Motor neuron (in vitro differentiated cells): Measurements from ENCODE around the gene VPS36. TPM values are rescaled to one million over a fixed set of nuclear protein-coding genes. Genes with fewer than 3 reads are reported as not detected.
A peak's percentile ranks its signal among the peaks of the same experiment; 100 is the strongest.
"Not testable (repeated sequence)": the region's sequence is repeated elsewhere in the genome, so short reads cannot be mapped to it uniquely, and the experiment has no call there.

Experiments
- ATAC-seq, 8 experiments: fragments of 200-7000 bp; cut with Tn5 transposase; replicated peaks in 6 of 8; 2 replicates each; pipeline ENCODE4 v1.8.0; 2021; ENCODE audit warnings: mild to moderate bottlenecking in 8 of 8, moderate library complexity in 8 of 8
- H3K27ac ChIP-seq, 2 donors: fragments of 250-450 bp; sonication (Bioruptor Pico); 2 replicates each; pipeline ENCODE4 v1.9.0; 2021; ENCODE audit warnings: antibody characterized with exemption in 2 of 2, mild to moderate bottlenecking in 2 of 2, moderate library complexity in 1 of 2
- H3K4me1 ChIP-seq, 2 donors: fragments of 250-450 bp; sonication (Bioruptor Pico); replicated peaks in 1 of 2; 2 replicates each; pipeline ENCODE4 v1.6.1; 2021; ENCODE audit warnings: antibody characterized with exemption in 2 of 2, mild to moderate bottlenecking in 2 of 2, moderate library complexity in 1 of 2
- H3K4me3 ChIP-seq, 5 donors: fragments of 250-450 bp; sonication (Bioruptor Pico); 2 replicates each; pipeline ENCODE4 v1.9.0; 2021; ENCODE audit warnings: antibody characterized with exemption in 5 of 5, mild to moderate bottlenecking in 5 of 5, moderate library complexity in 4 of 5
- WGBS, 10 experiments: fragments of 450-650 bp; shearing (Covaris generic); methylation state at CpG; one replicate each; pipeline ENCODE4 v1.0.0; 2022; 5-methylcytosine and 5-hydroxymethylcytosine counted together
- in situ Hi-C, 9 experiments: fragments of 400-800 bp; cut with MboI; loops; one replicate each; pipeline ENCODE4 v1.15.0; 2021; ENCODE audit warnings: low sequenced_read_pairs in 9 of 9, low pct_unique_long_range_greater_than_20kb in 2 of 9; ENCODE audit not compliant: unreplicated experiment in 9 of 9
- total RNA-seq, 8 experiments: library from RNA; unstranded; fragments of 300-600 nt; gene quantifications; 2 replicates each; pipeline versions ENCODE4 v1.2.3 to v1.2.4, GENCODE V29; 2022

Gene VPS36
- total RNA-seq, result 10 to 100 TPM; 22.3 to 61.9 (median 31.3) TPM

- ATAC-seq, result peak; percentile 66 to 87 (median 85)
- H3K4me3 ChIP-seq, result peak within 1 kb of the TSS; percentile 53 to 82 (median 60)
- in situ Hi-C loops, result no loop called here
- peaks cover 9% of the 10 kb centered on the region in 2 donors for H3K4me1 ChIP-seq
- peak within 1 kb of the TSS; percentile 82 to 90 for H3K27ac ChIP-seq
- WGBS, 10 experiments, result 0 to 10% (median 0%) methylated on average over 1 to 19 of the region's 105 CpGs; no CpG with 5 or more reads in 3 of the 10 experiments
Measured at GRCh38 chr13:52450012-52450792, at the start of gene VPS36. Gene VPS36, minus strand, starts transcription at chr13:52450634. Its CDS starts 40 bp downstream, at chr13:52450594.

GRCh38 chr13:52497979-52498378 lies 47.5 kb upstream of the VPS36 start:
- H3K27ac ChIP-seq, in situ Hi-C loops, H3K4me3 ChIP-seq, ATAC-seq, H3K4me1 ChIP-seq: not testable (repeated sequence)
- WGBS, 10 experiments, result no CpG with 5 or more reads among the region's 3 CpGs

- H3K4me1 ChIP-seq, H3K4me3 ChIP-seq, in situ Hi-C loops, H3K27ac ChIP-seq: not testable (repeated sequence)
- peak in 2 of 8 experiments; percentile 50 to 80 for ATAC-seq
- no CpG with 5 or more reads among the region's 5 CpGs for WGBS, 10 experiments
Measured at GRCh38 chr13:52494241-52494640, 43.8 kb upstream of the VPS36 start.

- H3K4me1 ChIP-seq, H3K4me3 ChIP-seq, H3K27ac ChIP-seq, in situ Hi-C loops: not testable (repeated sequence)
- WGBS, 10 experiments, result no CpG with 5 or more reads among the region's 5 CpGs
- ATAC-seq, result peak in 2 of 8 experiments; percentile 59 to 65
Measured at GRCh38 chr13:52491015-52491414, 40.6 kb upstream of the VPS36 start.

- H3K4me3 ChIP-seq, ATAC-seq, in situ Hi-C loops, H3K27ac ChIP-seq, H3K4me1 ChIP-seq: not testable (repeated sequence)
- no CpG with 5 or more reads among the region's 22 CpGs for WGBS, 10 experiments
Measured at GRCh38 chr13:52488763-52489162, 38.3 kb upstream of the VPS36 start.

GRCh38 chr13:52487078-52487477 lies 36.6 kb upstream of the VPS36 start:
- H3K4me3 ChIP-seq, ATAC-seq, H3K27ac ChIP-seq, H3K4me1 ChIP-seq, in situ Hi-C loops: not testable (repeated sequence)
- 20 to 71% (median 60%) methylated on average over 1 of the region's 2 CpGs; no CpG with 5 or more reads in 5 of the 10 experiments for WGBS, 10 experiments

- H3K4me1 ChIP-seq, in situ Hi-C loops, H3K27ac ChIP-seq, H3K4me3 ChIP-seq: not testable (repeated sequence)
- 80 to 100% (median 84%) methylated on average over 1 to 4 of the region's 7 CpGs; no CpG with 5 or more reads in 5 of the 10 experiments for WGBS, 10 experiments
- ATAC-seq, result peak in 2 of 8 experiments; percentile 32 to 74
Measured at GRCh38 chr13:52480677-52481428, 30.4 kb upstream of the VPS36 start.

GRCh38 chr13:52468487-52468886 lies 18.1 kb upstream of the VPS36 start:
- H3K27ac ChIP-seq, in situ Hi-C loops, H3K4me3 ChIP-seq, ATAC-seq, H3K4me1 ChIP-seq: not testable (repeated sequence)
- 60 to 100% (median 100%) methylated on average over 1 to 2 of the region's 2 CpGs for WGBS, 10 experiments

GRCh38 chr13:52463526-52463925 lies 13.1 kb upstream of the VPS36 start:
- no peak for ATAC-seq
- no peak overlapping the region for H3K4me3 ChIP-seq
- in situ Hi-C loops, result no loop called here
- 67 to 97% (median 88%) methylated on average over 1 to 4 of the region's 4 CpGs for WGBS, 10 experiments
- no peak overlapping the region for H3K27ac ChIP-seq
- H3K4me1 ChIP-seq, result peaks cover 0 to 3% of the 10 kb centered on the region in 2 donors

GRCh38 chr13:52461265-52461664 lies 10.8 kb upstream of the VPS36 start:
- no peak for ATAC-seq
- H3K4me3 ChIP-seq, result no peak overlapping the region
- no peak overlapping the region for H3K27ac ChIP-seq
- WGBS, 10 experiments, result 75 to 100% (median 92%) methylated on average over 1 to 3 of the region's 3 CpGs; no CpG with 5 or more reads in 3 of the 10 experiments
- H3K4me1 ChIP-seq, result peaks cover 5% of the 10 kb centered on the region in 2 donors
- in situ Hi-C loops, result no loop called here

- H3K27ac ChIP-seq, result no peak overlapping the region
- no peak overlapping the region for H3K4me3 ChIP-seq
- in situ Hi-C loops, result no loop called here
- H3K4me1 ChIP-seq, result peaks cover 5 to 6% of the 10 kb centered on the region in 2 donors
- 45 to 100% (median 92%) methylated on average over 1 to 5 of the region's 6 CpGs; no CpG with 5 or more reads in 1 of the 10 experiments for WGBS, 10 experiments
- ATAC-seq, result no peak
Measured at GRCh38 chr13:52459668-52460067, 9.2 kb upstream of the VPS36 start.

- H3K4me3 ChIP-seq, result peak overlapping the region; percentile 83 to 95 (median 91)
- ATAC-seq, result peak; percentile 58 to 76 (median 73)
- in situ Hi-C loops, result no loop called here
- peaks cover 6% of the 10 kb centered on the region in 2 donors for H3K4me1 ChIP-seq
- WGBS, 10 experiments, result 0% methylated on average over 1 to 12 of the region's 37 CpGs; no CpG with 5 or more reads in 4 of the 10 experiments
- H3K27ac ChIP-seq, result peak overlapping the region; percentile 69 to 80
Measured at GRCh38 chr13:52455677-52456041, 5.2 kb upstream of the VPS36 start.
